T-helper 1 cell treated with Interleukin-12 subunit alpha and Interleukin-12 subunit beta and Interleukin-4 antibody, amounts not matched to agents 30 ng/mL and 1 ng/mL, for 36 hours (primary cell): ENCODE measurements around the gene ABCA10. TPM values are rescaled to one million over a fixed set of nuclear protein-coding genes. Genes with fewer than 3 reads are reported as not detected.
"Not testable (repeated sequence)": the region's sequence is repeated elsewhere in the genome, so short reads cannot be mapped to it uniquely, and the experiment has no call there.

ENCODE experiments used
- intact Hi-C: fragments of 100-400 bp; cut with micrococcal nuclease; formaldehyde crosslinking; loops from one replicate; pipeline ENCODE4 v1.15.1; 2024
- total RNA-seq: library from RNA; stranded (reverse); gene quantifications from 2 replicates; pipeline ENCODE4 v1.2.3, GENCODE V29; 2022

ABCA10 gene
- total RNA-seq, 1 donor from 2014 or later = 1.2 TPM

DNA sequence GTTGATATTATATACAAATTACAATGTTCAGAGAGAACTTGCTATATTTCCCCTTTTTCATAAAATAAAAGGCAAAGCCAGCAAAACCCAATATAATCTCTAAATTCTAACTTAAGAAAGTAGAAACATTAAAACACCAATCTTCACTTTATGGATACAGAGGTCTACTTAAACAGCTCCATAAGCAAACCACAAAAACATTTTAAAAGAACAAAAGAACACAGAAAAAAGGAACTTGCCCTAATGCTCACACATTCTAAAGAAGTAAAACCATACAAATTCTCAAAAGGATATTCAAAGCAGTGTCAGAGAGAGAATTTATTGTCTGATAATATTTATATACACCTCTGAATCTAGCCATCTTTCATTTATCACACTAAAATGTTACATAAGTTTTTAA lies 606 bp downstream of the ABCA10 start:
- intact Hi-C loops = no loop called here

DNA sequence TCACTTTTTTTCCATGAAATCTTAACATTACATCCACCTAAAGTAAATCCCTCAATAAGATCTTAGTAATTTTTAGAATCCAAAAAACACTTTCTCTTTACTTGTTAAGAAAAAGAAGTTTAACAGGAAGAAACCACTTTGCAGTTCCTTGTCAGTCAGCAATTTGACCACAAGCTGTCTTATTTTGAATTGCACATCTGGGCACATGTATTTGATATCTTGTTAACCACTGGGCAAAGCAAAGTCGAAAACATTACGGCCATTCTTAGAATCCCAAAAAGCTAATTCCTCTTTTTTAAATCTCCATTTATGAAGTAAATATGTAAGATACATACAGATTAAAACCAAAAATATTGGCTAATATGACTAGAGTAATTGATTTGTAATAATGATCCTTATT lies 1.1 kb downstream of the ABCA10 start:
- intact Hi-C loops = no loop called here

DNA sequence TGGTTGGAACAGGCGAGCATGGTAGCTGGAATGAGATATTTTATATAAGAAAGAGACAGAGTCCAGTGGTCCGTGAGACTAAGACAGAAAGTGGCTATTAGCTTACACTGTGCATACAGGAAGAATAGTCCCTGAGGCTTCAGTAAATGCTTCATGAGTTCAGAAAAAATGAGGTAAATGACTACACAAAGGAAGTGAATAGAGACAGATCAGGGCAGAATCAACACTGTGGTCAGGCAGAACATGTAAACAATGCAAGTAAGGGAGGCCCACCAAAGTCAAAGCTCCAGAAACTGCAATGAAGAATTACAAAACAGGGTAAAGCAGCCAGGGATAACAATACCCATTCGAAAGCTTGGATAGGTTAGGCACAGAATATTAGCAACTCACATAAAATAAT lies 4.8 kb downstream of the ABCA10 start:
- intact Hi-C loops = no loop called here

DNA sequence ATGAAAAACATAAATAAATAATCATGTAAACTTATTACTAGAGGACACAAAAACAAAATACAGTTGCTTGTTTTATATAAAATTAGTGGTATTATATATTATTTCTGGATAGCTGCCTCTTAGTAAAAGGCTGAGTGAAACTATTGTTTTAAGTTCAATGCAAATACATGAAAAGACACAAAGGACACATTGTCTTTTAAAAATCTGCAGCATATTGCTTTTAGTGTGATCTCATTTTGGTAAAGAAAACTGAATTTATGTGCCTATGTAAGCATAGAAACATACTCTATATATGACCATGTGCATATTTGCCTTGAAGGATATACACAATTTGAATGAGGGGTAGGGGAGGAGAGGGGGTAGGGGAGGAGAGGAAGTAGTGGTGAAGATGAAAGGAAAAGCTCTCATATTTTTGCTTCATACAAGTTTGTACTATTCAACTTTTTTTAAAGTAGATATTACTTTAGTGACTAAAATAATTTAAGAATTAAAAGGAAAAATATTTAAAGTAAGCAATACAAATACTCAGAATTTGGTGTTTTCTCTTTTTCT lies 5.8 kb downstream of the ABCA10 start:
- intact Hi-C loops = no loop called here

DNA sequence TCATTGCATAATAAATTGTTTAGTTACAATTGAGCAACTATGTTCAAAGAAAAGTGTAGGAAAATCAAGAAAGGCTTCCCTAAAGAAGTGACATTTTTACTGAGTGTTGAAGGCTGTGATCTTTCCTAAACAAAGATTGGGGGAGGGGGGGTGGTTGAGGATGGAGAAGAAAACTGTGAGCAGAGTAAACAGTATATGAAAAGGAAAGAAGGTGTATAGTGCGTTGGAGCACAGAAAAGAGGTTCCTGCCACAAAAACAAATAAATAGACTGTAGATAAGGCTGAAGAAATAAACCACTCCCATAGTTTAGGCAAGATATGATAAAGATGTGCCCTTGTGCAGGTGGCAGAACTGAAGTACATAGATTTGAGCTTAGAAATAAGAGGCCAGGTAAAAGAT lies 8.5 kb downstream of the ABCA10 start:
- intact Hi-C loops = no loop called here

DNA sequence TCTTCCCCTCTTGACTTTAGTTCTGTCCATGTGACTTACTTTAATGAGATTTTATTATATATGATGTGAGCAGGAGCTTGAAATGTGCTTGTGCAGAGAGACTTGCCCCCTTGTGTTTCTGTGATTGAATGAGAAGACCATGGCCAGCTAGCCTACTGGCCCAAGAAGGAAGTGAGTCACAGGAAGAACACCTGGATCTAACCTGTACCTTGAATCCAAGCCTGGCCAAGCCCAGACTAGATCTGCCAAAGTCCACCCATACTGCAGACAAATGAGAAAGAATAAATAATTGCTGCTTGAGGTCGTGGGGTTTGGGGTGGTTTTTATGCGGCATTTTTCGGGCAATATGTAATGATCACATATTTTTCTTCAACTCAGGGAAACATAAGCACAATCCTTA lies 9.6 kb downstream of the ABCA10 start:
- intact Hi-C loops = no loop called here

DNA sequence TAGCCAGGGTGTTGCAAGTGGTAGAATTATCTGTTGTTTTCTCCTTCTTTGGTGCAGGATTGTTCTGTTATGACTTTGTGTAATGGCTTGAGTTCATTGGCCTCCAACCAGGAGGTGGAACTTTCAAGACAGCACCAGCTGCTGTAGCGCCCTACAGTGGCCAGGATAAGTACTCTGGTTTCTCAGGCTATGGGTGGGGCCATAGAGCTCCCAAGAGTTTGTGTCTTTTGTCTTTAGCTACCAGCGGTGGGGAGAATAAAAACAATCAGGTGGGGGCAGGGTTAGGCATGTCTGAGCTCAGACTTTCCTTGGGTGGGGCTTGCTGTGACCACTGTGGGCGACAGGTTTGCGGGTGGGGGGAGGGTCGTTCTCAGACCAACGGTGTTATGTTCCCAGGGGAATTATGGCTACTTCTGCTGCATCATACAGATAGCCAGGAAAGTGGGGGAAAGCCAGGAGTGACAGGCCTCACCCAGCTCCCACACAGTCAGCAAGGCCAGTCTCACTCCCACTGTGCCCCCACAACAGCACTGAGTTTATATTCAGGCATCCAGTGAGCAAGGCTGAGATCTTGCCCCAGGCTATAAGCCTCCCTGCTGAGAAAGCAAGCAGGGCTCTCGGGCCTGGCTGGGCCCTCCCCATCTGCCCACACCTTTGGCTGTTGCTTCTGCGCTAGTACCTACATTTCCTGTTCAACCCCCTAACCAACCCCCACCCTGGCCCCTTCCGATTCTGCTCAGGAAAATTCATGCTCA lies 15.4 kb downstream of the ABCA10 start:
- intact Hi-C loops = no loop called here

DNA sequence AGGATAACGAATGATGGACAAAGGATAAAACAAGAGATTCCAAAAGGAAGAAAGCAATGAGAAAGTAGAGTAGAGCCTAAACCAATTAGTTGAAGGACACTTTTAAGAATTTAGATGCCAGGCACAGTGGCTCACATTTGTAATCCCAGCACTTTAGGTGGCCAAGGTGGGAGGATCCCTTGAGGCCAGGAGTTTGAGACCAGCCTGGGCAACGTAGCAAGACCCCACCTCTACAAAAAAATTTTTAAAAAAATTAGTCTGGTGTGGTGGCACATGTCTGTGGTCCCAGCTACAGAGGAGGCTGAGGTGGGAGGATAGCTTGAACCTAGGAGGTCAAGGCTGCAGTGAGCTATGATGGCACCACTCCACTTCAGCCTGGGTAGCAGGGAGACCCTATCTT lies 20.0 kb downstream of the ABCA10 start:
- intact Hi-C loops = no loop called here

DNA sequence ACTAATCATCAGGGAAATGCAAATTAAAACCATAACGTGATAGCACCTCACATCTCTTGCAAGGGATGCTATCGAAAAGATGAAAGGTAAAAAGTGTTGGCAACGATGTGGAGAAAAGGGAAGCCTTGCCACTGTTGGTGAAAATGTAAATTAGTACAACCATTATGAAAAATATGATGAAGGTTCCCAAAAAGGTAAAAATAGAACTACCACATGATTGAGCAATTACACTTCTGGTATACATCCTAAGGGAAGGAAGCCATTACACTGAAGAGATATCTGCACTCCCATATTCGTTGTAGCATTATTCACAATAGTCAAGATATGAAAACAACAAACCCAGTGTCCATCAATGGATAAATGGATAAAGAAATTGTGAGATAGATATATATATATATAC lies 21.5 kb downstream of the ABCA10 start:
- intact Hi-C loops = no loop called here

DNA sequence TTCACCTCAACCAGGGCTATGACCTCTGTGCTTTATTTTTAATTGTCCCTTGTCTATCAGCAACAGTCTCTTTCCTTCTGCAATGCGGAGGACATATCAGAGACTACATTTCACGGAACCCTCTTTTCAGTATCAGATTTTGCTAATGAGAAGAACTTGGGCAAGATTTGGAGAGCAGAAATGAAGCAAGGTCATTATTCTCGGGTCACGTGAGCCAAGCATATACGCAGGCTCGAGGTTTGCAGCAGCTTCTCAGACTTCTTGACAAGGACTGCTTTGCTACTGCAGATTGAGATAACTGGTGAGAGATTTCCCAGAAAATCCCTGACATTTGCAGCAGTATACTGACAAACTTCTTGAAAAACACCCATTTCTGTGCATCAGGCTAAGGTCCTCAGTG lies 30.4 kb downstream of the ABCA10 start:
- intact Hi-C loops = no loop called here

DNA sequence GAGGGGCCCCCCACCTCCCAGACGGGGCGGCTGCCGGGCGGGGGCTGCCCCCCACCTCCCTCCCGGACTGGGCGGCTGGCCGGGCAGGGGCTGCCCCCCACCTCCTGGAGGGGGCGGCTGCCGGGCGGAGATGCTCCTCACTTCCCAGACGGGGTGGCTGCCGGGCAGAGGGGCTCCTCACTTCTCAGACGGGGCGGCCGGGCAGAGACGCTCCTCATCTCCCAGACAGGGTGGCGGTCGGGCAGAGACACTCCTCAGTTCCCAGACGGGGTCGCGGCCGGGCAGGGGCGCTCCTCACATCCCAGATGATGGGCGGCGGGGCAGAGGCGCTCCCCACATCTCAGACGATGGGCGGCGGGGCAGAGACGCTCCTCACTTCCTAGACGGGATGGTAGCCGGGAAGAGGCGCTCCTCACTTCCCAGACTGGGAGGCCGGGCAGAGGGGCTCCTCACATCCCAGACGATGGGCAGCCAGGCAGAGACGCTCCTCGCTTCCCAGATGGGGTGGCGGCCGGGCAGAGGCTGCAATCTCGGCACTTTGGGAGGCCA lies 32.4 kb downstream of the ABCA10 start:
- intact Hi-C loops = not testable (repeated sequence)

DNA sequence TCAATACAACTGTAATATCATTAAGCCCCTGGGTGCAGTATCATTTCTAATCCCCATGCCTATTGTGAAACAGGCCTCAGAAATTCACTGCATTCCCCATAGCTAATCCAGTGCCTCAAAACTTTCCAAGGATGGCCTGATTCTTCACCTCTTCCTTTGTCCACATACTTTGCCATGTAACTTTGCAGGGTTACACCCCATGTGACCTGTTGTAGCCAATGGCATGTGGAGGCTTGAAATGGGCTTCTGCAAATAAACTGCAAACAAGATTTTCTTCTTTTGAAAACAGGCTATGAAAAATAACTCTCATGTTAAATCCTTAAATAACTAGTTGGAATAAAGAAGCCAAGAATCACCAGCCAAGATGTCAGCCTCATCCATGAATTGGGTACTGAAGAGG lies 35.9 kb downstream of the ABCA10 start:
- intact Hi-C loops = no loop called here

DNA sequence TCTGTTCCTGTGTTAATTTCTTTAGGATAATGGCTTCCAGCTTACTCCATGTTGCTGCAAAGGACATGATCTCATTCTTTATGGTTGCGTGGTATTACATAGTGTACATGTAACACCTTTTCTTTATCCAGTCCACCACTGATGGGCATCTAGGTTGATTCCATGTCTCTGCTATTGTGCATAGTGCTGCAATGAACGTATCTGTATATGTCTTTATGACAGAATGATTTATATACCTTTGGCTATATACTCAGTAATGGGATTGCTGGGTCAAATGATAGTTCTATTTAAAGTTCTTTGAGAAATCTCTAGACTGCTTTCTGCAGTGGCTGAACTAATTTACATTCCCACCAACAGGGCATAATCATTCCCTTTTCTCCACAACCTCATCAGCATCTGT lies 39.8 kb downstream of the ABCA10 start:
- intact Hi-C loops = no loop called here

DNA sequence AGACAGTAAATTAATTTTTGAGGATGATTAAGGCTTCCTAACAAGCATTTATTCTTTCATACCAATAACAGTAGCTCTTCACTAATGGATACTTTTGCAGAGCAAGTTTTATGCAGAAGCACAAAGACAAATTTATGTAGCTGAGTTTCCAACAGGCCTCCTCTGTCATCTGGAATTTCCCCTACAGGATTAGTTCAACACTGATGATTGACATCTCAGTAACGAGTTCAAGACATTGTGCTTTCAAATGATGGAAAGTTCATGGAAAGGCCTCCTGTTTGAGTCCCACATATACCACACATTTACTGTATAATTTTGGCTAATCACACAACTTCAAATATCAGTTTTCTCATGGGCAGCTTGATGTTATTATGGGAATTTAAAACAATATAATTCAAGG lies 40.6 kb downstream of the ABCA10 start:
- intact Hi-C loops = no loop called here

DNA sequence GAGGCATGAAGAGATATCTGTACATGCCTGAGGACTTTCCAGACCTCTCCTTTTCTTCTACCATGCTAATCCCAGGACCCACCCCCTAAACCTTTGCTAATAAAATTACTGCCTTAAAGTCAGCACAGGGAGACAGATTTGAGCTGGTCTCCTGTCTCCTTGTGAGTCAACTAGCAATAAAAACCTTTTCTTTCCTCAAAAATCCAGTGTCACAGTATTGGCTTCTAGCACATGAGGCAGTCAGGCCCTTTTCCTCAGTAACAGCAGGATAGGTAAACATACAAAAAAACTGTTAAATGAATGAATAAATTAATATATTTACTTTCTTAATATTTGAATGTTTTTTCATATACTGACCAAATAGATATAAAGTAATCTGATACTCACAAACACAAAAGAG lies 41.3 kb downstream of the ABCA10 start:
- intact Hi-C loops = no loop called here

DNA sequence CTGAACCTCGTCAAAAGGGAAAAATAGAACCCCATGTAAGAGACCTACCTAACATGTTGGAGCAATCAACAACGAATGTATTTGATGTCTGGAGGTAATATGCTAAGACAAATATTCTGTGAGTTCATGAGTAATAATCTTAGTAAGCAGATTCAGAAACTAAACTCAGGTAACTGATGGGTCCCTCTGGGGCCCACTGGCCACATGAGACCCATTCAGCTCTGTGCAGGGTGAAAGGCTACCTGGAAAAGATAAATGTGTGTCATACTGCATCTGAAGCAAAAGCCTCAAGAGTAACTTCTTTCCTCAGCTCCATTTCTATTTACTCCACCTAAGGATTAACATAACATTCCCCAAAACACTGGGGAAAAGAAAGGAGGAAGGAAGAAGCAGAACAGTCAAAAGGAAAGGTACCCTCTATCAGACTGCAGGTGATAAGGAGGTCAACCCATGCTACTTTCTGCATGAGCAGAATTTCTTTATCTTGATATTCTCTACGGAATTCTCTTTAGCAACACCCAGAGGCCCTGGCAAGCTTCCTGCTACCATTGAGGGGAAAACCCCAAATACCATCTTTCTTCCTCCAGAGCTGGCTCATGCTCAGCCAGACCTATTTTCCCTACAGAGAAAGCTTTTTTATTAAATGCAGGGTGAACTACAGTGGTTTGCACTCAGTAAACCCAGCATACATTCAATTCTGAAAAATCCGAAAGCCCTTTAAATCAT lies 49.2 kb downstream of the ABCA10 start:
- intact Hi-C loops = no loop called here

DNA sequence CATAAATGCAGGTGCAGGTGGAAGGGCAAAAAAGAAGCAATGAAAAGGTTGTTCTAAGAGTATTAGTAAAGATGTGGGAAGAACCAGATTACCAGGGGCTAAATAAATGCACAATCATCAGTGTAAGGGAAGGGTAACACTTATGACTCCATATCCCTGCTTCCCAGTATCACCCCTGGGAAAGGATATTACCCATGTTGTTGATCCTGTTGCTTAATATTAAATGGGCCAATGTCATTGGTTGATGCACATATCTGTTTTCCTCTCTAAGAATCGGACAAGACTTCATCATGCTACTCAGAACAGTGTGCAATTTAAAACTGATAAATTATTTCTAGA lies 52.2 kb downstream of the ABCA10 start:
- intact Hi-C loops = no loop called here

DNA sequence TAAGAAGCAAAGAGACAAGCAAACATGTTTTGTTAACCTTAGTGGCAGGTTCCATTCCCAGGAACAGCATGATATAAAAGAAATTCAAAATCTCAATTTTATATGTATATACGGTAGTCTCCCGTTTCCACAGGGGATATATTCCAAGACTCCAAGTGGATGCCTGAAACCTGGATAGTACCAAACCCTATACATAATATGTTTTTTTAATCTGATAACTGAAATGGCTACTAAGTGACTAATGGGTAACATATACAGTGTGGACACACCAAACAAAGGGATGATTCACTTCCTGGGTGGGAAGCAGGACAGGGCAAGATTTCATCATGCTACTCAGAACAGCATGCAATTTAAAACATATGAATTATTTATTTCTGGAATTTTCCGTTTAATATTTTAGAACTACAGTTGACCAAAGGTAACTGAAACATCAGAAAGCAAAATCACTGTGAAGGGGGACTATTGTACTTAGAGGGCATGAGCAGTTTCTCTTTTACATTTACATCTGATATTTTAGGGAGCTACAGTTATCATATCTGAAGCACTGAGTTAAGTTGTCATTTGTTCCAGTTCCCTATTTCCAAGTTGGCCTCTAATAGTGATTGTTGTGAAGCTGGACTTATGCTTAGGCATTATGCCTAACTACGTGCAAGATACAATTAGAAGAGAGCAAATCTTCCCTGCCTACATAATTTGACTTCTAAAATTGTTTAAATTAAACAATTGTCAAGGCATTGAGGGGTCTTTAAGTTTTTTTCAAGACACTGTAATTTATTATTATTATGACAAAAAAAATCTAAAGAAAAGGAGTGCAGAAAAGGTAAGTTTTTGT lies 52.8 kb downstream of the ABCA10 start:
- intact Hi-C loops = no loop called here

DNA sequence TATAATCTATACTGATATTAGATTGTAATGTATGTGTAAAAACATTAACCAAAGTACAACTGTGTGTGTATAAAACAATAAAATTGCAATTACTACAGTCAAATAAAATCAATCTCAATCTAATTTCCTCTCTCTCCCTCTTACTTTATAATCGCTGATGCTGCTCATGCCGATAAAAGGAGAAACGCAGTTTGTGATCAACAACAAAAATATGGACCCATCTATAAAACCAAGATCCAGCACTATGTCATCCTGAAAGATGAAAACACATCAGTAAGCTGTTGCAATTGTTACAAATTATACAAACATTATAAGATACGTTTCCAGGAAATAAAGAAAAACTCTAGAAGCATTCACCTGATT lies 53.4 kb downstream of the ABCA10 start:
- intact Hi-C loops = no loop called here

DNA sequence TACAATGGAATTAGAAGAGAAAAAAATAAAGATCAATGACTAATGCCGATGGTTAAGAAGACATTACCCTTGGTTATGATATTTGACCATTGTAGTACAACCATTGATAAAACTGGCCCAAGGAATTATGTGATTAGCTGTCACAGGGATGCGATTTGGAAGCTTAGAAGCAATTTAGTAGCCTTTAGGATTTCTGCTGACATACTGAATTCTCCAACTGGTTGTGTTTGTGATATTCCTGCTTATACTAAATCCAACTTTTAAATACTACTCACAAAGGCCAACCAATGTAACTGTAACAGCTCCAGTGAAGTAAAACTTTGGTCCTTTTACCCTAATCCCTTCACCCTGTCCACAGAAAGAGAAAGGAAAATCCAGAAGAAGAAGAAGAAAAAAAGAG lies 55.5 kb downstream of the ABCA10 start:
- intact Hi-C loops = no loop called here

DNA sequence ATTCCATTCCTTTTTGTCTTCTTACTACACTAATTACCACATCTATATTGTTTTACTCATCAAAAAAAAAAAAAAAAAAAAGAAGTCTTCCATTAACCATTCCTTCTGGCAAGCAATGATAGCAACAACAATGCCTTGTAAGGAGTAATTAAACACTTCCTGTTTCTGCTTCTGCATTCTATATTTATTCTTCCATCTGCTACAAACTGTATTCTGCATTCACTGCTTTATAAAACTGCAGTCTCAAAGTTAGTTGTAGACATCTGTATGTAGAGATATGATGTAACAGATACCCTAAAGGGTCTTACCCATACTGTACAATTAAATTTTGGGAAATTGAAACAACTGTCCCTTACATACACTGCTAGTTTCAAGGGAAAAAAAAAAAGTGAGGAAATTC lies 58.2 kb downstream of the ABCA10 start:
- intact Hi-C loops = no loop called here

DNA sequence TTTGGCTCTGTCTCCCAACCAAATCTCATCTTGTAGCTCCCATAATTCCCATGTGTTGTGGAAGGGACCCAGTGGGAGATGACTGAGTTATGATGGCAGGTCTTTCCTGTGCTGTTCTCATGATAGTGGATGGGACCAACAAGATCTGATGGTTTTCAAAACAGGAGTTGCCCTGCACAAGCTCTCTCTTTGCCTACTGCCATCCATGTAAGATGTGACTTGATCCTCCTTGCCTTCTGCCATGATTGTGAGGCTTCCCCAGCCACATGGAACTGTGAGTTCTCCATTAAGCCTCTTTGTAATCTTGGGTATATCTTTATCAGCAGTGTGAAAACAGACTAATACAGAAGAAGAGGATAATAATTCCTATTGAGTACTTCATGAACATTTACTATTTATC lies 60.0 kb downstream of the ABCA10 start:
- intact Hi-C loops = not testable (repeated sequence)
